ENCODE results near the gene SLC22A1. TPM values are rescaled to one million over a fixed set of nuclear protein-coding genes. Genes with fewer than 3 reads are reported as not detected.

The SLC22A1 gene
- total RNA-seq, 1 experiment from 2014 or later: 0.86 TPM

- TF ChIP-seq CTCF (IDR thresholded peaks at IDR 0.05 in 2 of 3, conservative IDR thresholded peaks at IDR 0.05 in 1 of 3; ENCODE audit: borderline replicate concordance in 1 of 3, insufficient read depth in 1 of 3, low read depth in 2 of 3, low read length in 2 of 3): no peak
- no peak for TF ChIP-seq RAD21 (IDR thresholded peaks at IDR 0.05; ENCODE audit: low read depth)
- TF ChIP-seq ATF3 (IDR thresholded peaks at IDR 0.05): no peak
Observed at GRCh38 chr6:160132776-160133338, 11.2 kb downstream of the SLC22A1 start (continued).

GRCh38 chr6:160133441-160134336 is 12.1 kb downstream of the SLC22A1 start:
- ChIA-PET POLR2A (no interaction called here), RAD21 (ENCODE audit: low non-redundant PET in 1 of 2, low total read pairs in 2 of 2, uncharacterized antibody in 2 of 2, unreplicated experiment in 2 of 2) (no interaction called here), CTCF (no interaction called here)
- no peaks in the 10 kb centered on the region for H3K79me2 ChIP-seq (ENCODE audit: insufficient read depth, low read length)
- H3K27ac ChIP-seq (ENCODE audit: low read depth, low read length): no peak overlapping the region
- DNase-seq (ENCODE audit: low read depth, low spot score): no peak
- no peaks in the 10 kb centered on the region for H3K27me3 ChIP-seq (ENCODE audit: insufficient read depth, low read length)
- no peak overlapping the region for H3K9ac ChIP-seq (ENCODE audit: low read length)
- no peak overlapping the region for H2AFZ ChIP-seq (ENCODE audit: low read depth, low read length, poor library complexity, severe bottlenecking)
- intact Hi-C loops (cut with micrococcal nuclease): loop anchor here (10.0 kb wide), 1 partner anchor 161 kb away; no protein-coding TSS in a partner anchor
- no TSS peak for BruUV-seq (replicated peaks)
- H3K4me3 ChIP-seq (replicated peaks in 1 of 2; ENCODE audit: low read depth in 1 of 2, low read length in 2 of 2): no peak overlapping the region
- H3K4me2 ChIP-seq (ENCODE audit: low read length): no peak overlapping the region
- no peaks in the 10 kb centered on the region for H3K9me3 ChIP-seq (ENCODE audit: control insufficient read depth in 1 of 2, insufficient read depth in 1 of 2, low read depth in 1 of 2, low read length in 2 of 2)
- H4K20me1 ChIP-seq (ENCODE audit: insufficient read depth): no peaks in the 10 kb centered on the region
- 0 out of 4 replicates have a peak, but pooled peaks cover 0 to under 1% of the 10 kb centered on the region in 2 experiments for H3K4me1 ChIP-seq (ENCODE audit: control insufficient read depth in 1 of 2, insufficient read depth in 2 of 2, low read length in 2 of 2)
- no peaks in the 10 kb centered on the region for H3K36me3 ChIP-seq (ENCODE audit: control insufficient read depth in 1 of 2, insufficient read depth in 2 of 2, low read length in 2 of 2)
- no peak for ATAC-seq
- no peaks in the 10 kb centered on the region for H3K9me2 ChIP-seq (ENCODE audit: insufficient read depth)
- TF ChIP-seq SRF (IDR thresholded peaks at IDR 0.05; ENCODE audit: low read depth) (no peak), CTCF (IDR thresholded peaks at IDR 0.05 in 2 of 3, conservative IDR thresholded peaks at IDR 0.05 in 1 of 3; ENCODE audit: borderline replicate concordance in 1 of 3, insufficient read depth in 1 of 3, low read depth in 2 of 3, low read length in 2 of 3) (no peak), POLR2AphosphoS5 (IDR thresholded peaks at IDR 0.05; ENCODE audit: low read depth, low read length) (no peak), JUND (IDR thresholded peaks at IDR 0.05) (no peak), EGR1 (IDR thresholded peaks at IDR 0.05; ENCODE audit: low read depth) (no peak), ELF1 (IDR thresholded peaks at IDR 0.05; ENCODE audit: borderline replicate concordance, low read depth) (no peak), CBX3 (IDR thresholded peaks at IDR 0.05; ENCODE audit: low read depth) (no peak), ZBTB33 (IDR thresholded peaks at IDR 0.05; ENCODE audit: extremely low read depth, insufficient replicate concordance, low read length) (no peak), ATF3 (IDR thresholded peaks at IDR 0.05) (no peak), FOSL1 (IDR thresholded peaks at IDR 0.05; ENCODE audit: low read depth) (no peak), MAX (IDR thresholded peaks at IDR 0.05) (no peak), EZH2phosphoT487 (IDR thresholded peaks at IDR 0.05; ENCODE audit: borderline replicate concordance) (no peak), YY1 (IDR thresholded peaks at IDR 0.05; ENCODE audit: extremely low read depth, insufficient replicate concordance, low read depth, low read length) (no peak), SP1 (IDR thresholded peaks at IDR 0.05; ENCODE audit: low read depth) (no peak), SIN3A (IDR thresholded peaks at IDR 0.05; ENCODE audit: low read depth) (no peak)
